ENCODE measurements around the gene BORCS5.
"Not testable (repeated sequence)": the region's sequence is repeated elsewhere in the genome, so short reads cannot be mapped to it uniquely, and the experiment has no call there.

The BORCS5 gene

DNA sequence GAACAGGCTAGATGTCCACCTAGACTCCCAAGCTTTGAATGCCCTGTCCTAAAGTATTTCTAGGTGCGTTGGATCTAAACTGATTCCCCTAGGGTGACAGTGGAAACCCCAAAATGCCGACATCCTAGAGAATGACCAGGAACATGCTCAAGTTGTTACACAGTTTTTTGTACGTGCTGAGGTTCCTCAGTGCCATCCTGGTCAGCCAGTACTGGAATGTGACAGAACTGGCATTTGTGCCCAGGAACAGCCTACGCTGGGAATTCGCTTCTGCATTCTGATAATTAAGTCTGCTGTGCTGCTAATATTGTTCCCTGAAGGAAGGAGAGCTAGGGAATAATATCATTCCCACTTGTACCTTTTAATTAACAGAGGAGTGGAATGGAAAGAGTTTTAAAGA is 40.3 kb downstream of the BORCS5 start:
- DNase-seq: no peak

DNA sequence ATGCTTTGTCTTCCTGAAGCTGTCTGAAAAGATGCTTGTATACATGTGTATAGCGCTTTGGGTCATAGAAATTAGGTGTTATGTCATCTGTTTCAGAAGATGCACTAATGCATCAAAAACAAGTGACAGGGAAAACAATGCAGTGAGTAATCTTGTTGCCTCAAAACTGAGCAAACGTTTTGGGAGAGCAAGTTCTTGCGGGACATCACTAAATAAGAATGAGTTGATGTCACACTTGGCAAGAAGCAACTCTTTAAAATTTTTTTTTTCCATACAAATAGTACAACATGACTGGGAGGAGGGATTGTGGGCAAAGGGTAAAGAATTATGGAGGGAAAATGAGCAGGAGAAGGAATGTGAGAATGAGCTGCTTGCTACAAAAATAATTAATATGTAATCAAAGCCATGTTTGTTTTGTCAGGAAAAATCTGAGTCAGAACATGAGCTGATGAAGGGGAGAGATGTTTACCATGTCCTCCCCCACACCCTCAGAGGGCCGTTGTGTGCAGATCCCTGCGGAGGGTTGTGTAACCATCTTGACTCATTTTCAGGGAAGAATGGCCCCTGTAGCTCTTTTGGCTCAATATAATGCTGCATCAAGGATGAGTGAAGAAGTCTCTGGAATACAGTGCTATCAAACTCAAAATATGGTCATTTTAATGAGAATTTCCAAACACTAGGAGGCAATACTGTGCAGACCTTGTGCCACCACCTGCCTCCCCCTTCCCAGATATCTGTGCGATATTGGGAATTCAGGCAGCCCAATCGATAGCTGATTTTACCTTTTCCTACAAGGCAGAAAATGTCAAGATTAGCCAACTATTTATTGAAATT is 41.4 kb downstream of the BORCS5 start:
- no peak for DNase-seq

DNA sequence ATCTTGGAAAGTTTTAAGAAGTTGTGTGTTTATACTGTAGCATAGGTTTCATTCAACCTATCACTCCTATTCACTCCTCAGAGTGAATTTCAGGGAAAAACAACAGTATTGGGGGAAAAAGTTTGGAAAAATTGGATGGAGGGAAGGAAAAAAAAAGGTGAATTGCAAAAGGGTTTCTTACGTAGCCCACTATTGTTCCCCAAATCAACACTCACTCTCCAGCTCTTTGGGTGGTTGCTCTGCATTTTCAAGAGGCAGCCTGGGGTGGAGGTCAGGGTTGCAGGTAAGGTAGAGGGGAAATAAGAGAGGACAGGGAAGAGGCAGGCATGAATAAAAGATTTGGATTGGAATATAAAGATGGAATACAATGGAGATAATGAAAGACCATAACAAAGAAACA is 42.3 kb downstream of the BORCS5 start:
- DNase-seq: no peak

DNA sequence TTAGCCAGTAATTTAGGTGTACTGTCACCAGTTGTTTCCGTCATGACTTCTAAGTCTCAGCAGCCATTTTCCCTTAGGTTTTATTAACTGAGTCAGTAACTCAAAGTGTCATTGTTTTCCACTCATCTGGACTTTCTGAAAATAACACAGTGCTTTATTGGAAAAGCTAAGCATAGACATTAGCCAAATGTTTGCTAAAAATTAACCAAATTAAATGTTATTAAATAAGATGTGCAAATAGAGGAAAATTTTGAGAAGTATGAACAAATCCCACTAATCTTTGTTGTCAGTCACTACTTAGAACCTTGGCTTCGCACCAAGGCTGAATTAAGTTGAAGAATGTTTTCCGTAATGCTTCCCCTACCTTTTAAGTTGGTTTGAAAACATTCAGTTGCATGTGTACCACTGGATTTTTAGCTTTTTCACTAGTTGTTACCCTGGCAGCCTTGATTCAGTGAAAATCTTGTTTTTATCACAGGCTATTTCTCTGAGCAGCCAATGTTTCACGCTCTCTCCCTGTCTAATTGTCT is 43.0 kb downstream of the BORCS5 start:
- DNase-seq: no peak

DNA sequence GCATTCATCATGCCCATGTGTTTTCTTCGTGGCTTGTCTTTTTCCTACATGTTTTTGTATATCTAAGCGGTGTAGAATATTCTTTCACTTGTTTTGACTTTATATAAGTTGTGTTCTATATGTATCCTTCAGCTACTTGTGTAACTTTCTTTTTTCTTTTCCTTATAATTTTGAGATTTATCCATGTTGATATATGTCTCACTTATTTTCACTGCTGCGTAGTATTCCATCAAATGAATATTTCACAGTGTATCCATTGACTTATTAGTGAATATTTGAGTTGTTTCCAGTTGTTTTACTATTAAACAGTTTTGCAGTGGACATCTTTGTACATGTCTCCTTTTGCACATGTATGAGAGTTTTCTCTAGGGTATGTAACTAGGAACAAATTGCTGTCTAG is 43.9 kb downstream of the BORCS5 start:
- no peak for DNase-seq

DNA sequence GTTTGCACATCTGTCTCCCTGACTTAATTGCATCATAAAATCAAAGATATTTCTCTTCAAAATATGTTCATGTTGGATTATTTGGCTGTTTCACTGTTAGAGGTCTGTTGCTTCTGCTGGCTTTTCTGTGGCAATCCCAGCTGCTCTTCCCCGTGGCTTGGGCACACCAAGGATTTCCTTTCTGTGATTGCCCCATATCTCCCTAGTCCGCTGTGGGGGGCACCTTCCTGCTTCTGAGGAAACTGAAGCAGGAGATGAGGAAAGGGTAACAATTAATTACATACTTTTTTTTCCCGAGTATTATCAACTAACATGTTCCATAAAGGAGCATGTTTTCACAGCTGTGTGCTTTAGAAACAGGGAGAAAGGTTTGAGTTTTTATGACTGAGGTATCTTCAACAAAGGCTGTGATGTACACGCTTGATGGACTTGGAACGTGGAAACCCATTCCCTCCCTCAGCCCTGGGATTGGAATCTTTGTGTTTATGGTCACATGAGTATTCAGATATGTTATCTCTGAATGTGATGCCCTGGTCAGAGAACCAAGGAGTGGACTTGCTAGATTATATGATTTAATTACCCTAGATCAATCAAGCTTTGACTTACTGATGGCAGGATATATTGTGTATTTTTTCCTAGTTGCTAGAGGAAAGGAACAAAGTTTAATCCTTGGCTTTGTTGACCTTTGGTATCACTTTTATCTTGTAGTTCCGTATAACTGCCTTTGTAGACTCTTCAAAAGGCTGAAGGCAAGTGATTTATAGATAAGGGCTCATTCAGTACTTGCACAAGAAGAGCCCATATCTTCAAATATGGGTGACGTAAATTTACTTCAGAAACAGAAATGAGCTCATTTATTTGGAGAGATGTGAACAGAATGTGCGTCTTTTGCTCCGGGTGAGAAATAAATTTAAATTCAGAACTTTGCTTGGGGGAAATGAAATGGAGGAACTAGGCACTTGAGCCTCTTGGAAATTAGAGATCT is 46.7 kb downstream of the BORCS5 start:
- DNase-seq: no peak

DNA sequence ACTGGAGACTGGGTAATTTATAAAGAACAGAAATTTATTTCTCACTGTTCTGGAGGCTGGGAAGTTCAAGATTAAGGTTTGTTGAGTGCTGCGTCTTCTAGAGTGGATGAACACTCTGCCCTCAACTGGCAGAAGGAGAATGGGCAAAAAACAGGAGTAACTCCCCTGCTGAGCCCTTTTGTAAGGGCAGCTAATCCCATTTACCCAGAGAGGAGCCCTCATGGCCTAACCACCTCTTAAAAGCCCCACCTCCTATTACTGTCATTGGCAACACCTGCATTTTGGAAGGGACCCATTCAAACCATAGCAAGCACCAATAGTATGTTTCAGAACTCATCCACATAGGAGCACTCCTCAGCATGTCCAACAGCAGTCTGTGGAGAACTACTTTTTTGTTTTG is 47.4 kb downstream of the BORCS5 start:
- DNase-seq: no peak

DNA sequence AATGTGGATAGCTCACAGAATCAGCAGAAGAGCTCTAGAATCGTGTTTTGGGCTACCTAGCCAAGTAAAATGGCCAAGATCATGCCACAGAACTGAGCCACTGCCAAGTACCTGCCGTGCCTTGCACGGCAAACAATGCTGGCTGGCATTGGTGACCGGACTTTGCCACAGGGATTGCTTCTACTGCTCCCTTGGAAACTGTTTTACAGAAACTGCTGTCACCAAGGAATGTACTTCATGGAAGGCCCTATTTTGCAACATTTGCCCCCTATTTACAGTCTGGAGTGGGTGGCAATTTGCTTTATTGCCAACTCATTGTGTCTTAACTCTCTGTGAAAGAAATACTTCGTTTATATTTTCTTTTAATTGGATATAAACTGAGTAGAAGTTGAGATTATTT is 49.0 kb downstream of the BORCS5 start:
- no peak for DNase-seq

DNA sequence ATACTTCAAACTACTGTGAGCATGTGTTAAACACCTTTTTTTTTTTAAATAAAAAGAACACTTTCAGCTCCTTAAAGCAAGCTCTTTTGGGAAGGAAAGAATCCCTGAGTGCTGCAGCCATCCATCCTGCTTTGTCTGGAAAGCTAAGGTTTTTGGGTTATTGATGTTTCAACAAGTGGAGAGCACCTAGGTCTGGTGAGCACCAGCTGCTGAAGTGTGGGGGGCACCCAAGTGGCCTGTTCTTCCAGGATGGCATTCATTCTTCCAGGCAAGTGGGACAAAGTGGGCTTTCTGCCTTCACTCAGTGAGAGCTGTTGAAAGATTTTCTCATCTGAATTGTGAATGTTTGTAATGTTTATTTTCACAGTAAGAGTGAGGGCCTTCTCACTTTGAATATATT is 49.9 kb downstream of the BORCS5 start:
- no peak for DNase-seq

DNA sequence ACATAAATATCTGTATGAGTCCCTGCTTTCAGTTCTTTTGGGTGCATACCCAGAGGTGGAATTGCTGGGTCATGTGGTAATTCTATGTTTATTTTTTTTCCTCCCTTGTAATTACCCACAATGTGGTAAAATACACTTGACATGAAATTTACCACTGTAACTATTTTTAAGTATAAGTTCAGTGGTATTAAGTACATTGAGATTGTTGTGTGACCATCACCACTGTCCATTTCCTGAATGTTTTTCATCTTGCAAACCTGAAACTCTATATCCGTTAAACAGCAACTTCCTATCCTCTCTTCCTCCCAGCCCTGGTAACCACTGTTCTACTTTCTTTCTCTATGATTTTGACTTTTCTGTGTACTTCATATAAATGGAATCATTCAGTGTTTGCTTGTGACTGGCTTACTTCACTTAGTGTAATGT is 51.4 kb downstream of the BORCS5 start:
- no peak for DNase-seq

DNA sequence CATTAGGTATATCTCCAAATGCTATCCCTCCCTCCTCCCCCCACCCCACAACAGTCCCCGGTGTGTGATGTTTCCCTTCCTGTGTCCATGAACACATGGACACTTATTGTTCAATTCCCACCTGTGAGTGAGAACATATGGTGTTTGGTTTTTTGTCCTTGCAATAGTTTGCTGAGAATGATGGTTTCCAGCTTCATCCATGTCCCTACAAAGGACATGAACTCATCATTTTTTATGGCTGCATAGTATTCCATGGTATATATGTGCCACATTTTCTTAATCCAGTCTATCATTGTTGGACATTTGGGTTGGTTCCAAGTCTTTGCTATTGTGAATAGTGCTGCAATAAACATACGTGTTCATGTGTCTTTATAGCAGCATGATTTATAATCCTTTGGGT is 52.5 kb downstream of the BORCS5 start:
- not testable (repeated sequence) for DNase-seq

DNA sequence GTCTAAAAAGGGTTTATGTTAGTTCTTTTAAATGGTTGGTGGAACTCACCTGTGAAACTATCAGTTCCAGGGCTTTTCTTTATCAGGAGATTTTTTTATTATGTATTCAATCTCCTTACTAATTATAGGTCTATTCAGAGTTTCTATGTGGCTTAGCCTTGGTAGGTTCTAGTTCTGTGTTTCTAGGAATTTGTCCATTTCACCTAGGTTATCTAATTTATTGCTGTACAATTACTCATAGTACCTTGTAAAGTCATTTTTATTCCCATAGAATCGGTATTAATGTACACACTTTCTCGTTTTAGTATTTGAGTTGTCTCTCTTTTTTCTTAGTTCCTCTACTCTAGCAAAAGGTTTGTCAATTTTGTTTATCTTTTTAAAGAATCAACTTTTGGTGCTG is 59.0 kb downstream of the BORCS5 start:
- no peak for DNase-seq

DNA sequence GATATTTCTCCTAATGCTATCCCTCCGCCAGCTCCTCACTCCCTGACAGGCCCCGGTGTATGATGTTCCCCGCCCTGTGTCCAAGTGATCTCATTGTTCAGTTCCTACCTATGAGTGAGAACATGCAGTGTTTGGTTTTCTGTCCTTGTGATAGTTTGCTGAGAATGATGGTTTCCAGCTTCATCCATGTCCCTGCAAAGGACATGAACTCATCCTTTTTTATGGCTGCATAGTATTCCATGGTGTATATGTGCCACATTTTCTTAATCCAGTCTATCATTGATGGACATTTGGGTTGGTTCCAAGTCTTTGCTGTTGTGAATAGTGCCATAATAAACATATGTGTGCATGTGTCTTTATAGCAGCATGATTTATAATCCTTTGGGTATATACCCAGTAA is 62.3 kb downstream of the BORCS5 start:
- not testable (repeated sequence) for DNase-seq

DNA sequence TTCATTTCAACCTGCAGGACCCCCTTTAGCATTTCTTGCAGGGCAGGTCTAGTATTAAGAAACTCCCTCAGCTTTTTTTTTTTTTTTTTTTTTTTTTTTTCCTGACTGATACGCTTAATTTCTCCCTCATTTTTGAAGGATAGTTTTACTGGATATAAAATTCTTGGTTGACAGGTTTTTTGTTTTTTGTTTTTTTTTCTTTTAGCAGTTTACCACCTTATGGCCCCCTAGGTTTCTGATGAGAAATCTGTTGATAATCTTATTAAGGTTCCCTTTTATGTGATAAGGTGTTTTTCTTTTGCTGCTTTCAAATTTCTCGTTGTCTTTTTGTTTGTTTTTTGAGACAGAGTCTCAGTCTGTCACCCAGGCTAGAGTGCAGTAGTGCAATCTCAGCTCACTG is 66.5 kb downstream of the BORCS5 start:
- no peak for DNase-seq

DNA sequence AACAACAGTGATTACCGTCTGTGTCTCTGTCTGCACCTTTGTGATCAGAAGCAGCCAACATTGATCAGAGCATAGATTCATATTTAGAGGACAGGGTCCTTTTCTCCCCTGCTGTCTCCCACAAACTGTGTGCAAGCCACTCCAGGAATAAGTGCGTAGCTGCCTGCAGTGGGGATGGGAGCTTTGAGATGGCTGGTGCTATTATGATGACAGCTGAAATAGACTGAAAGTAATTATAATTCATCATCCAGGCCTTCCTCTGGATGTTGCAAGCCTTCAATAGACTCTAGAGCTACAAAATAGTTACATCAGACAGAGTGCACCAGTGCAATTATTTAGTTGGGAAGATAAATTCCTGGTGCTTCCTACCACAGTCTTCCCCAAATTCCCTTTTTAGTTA is 68.1 kb downstream of the BORCS5 start:
- DNase-seq: no peak

DNA sequence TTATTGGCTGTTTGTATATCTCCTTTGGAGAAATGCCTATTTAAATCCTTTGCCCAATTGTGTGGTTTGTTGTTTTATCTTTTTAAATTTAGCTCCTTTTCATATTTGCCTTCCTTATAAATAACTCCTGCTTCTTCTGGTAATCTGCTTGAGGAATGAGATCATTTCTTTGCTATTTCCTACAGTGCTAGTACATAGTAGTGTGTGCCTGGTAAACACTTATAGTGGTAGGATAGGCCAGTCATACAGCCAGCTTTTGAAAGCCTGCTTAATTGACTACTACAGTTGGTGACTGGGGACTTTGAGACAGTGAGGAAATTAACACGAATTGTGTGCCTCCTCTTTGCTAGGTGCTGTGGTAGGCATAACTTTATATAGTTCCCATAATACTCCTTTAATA is 68.7 kb downstream of the BORCS5 start:
- DNase-seq: no peak

DNA sequence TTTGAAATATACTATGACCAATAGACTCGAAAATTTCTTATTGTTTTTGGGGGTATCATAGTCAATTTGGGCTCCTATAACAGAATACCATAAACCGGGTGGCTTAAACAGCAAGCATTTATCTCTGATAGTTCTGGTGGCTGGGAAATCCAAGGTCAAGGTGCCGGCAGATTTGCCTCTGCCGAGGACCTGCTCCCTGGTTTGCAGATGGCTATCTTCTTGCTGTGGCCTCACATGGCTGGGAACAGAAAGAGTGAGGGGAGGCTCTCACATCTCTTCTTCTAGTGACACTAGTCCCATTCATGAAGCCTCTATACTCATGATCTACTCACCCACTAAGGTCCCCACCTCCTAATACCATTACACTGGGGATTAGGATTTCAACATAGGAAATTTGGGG is 70.7 kb downstream of the BORCS5 start:
- DNase-seq: no peak

DNA sequence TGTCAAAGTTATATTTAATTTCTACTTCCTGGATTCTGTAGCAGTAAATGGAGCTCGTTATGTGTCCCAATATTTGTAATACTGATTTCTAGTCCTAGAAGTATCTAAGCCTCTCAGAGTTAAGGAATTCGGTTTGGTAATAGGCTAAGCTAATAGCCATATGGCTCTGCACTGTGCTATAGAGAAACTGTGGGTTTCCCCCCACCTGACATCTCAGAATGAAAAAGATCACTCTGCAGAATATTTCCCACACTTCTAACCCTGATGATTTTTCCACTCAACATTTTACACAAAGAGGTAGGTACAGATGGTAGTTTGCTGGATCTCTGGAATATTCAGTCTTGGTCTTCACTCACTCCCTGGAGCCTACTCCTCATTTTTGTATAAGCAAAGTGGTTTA is 71.2 kb downstream of the BORCS5 start:
- no peak for DNase-seq

DNA sequence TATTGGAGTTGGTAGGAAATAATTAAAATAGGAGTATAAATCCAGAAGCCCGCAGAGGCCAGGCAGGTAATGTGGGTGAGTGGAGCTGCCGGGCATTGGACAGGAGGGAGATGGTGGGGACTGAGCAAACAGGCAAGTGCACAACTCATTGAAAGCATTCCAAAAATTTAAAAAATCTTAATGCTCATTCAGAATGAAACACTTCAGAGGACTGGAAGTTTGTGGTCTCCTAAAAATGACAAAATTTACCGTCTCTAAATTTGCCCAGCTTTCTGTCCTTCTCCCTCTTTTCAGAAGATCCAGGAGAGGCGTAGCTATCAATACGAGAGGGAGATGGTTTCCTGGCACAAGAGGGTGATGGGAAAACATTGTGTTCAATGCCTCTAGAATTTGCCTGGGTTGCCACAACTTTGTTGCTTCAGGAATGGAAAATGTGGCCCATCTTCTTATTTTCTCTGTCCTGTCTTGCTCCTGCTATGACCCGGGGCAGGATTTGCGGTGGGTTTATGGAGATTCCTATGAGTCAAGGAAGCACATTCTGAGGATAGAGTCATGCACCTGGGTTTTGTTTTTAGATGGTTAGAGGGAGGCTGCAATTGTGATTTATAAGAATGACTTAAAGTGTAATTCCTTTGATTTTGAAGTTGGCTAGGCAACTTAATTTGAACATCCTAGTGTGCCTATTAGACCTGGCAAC is 72.2 kb downstream of the BORCS5 start:
- DNase-seq: no peak

DNA sequence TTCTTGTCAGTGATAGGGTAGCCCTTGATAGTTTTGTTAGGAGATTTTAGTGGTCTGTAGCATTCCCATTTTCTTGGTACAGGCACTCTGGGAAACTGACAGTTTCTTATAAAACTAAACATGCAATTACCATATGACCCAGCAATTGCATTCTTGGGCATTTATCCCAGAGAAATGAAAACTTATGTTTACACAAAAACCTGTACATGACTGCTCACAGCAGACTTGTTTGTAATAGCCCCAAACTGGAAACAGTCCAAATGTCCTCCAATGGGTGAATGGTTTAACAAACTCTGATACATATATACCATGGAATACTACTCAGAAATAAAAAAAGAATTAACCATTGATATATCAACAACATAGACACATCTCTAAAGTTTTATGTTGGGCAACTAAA is 75.5 kb downstream of the BORCS5 start:
- DNase-seq: no peak

DNA sequence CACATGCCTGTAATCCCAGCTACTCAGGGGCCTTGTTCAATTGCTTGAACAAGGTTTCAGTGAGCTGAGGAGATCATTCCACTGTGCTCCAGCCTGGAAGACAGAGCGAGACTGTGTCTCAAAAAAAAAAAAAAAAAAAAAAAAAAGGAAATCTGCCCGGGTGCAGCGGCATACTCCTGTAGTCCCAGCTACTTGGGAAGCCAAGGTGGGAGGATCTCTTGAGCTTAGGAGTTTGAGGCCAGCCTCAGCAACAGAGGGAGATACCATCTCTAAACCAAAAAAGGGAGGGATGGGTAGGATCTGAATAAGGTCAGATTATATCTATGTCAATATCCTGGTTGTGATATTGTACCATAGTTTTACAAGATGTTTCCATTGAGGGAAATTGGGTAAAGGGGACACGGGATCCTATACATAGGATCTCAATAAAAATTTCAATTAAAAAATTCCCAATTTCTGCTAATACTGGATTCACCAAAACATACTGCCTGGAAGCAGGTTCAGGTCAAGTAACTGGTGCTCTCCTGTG is 76.4 kb downstream of the BORCS5 start:
- DNase-seq: no peak

DNA sequence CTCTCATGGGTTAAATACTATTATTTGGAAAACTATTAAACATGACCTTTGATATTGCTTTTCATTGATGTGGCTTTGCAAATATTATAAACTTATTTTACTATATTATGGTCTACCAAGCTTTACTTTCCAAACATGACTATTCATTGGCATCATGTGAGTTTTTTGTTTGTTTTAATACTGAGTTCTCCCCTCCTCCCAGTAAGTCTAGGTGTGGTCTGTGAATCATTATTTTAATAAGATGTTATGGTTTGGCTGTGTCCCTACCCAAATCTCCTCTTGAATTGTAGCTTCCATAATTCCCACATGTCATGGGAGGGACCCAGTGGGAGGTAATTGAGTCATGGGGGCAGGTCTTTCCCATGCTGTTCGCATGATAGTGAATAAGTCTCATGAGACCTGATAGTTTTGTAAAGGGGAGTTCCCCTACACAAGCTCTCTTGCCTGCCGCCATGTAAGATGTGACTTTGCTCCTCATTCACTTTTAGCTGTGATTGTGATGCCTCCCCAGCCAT is 80.0 kb downstream of the BORCS5 start:
- DNase-seq: no peak

DNA sequence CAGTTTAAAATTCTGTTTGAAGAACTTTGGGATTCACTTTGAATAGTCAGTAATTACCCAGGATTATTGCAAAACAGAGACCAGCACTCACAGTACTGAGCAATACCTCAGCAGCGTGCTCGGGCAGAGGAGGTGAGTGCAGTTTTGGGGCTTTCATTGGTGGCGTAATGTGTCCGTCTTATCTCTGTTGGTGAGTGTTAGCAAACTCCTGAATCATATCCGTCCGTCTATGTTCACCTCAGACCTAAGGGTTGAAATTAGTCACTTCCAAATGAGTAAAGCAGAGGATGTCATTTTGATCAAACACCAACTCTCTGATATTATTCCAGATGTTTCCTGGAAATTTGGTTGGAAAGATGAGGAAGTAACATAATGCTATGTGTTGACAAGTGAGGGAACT is 82.8 kb downstream of the BORCS5 start:
- no peak for DNase-seq

Data from NCI-H2171 (cell line).